Amniotic epithelial cell (primary cell): ENCODE measurements around the gene TBCCD1.
"Not testable (repeated sequence)": the region's sequence is repeated elsewhere in the genome, so short reads cannot be mapped to it uniquely, and the experiment has no call there.

Experiments used
- DNase-seq: peaks from one replicate; pipeline ENCODE4 v3.0.0-alpha.2; 2010; ENCODE audit warnings: low read depth

TBCCD1 gene

GRCh38 chr3:186594591-186595113 is 27.5 kb upstream of the TBCCD1 start:
- no peak for DNase-seq

GRCh38 chr3:186593862-186594261 is 26.7 kb upstream of the TBCCD1 start:
- no peak for DNase-seq

- DNase-seq, result no peak
Observed at GRCh38 chr3:186592682-186593081, 25.5 kb upstream of the TBCCD1 start.

GRCh38 chr3:186590580-186591295 is 23.6 kb upstream of the TBCCD1 start:
- DNase-seq, result no peak

GRCh38 chr3:186589856-186590579 is 22.9 kb upstream of the TBCCD1 start:
- peak; percentile 80 for DNase-seq

- DNase-seq, result peak; percentile 37
Observed at GRCh38 chr3:186589121-186589520, 22.0 kb upstream of the TBCCD1 start.

GRCh38 chr3:186588632-186589031 is 21.5 kb upstream of the TBCCD1 start:
- peak; percentile 19 for DNase-seq

- no peak for DNase-seq
Observed at GRCh38 chr3:186587183-186587582, 20.0 kb upstream of the TBCCD1 start.

- not testable (repeated sequence) for DNase-seq
Observed at GRCh38 chr3:186586245-186586644, 19.1 kb upstream of the TBCCD1 start.

- no peak for DNase-seq
Observed at GRCh38 chr3:186583831-186584230, 16.7 kb upstream of the TBCCD1 start.

GRCh38 chr3:186582541-186582940 is 15.4 kb upstream of the TBCCD1 start:
- no peak for DNase-seq

- no peak for DNase-seq
Observed at GRCh38 chr3:186580785-186581184, 13.6 kb upstream of the TBCCD1 start.

GRCh38 chr3:186577521-186577920 is 10.4 kb upstream of the TBCCD1 start:
- DNase-seq, result no peak

GRCh38 chr3:186571644-186572013 is 4.5 kb upstream of the TBCCD1 start:
- no peak for DNase-seq

GRCh38 chr3:186570941-186571643 is 4.0 kb upstream of the TBCCD1 start:
- no peak for DNase-seq

GRCh38 chr3:186570096-186570940 is 3.2 kb upstream of the TBCCD1 start, which contains the start of gene DNAJB11:
Gene DNAJB11 (plus strand): TSS chr3:186570720. CDS start chr3:186570898, 178 bp downstream.
- DNase-seq, result peak; percentile 100

GRCh38 chr3:186569779-186570095 is 2.6 kb upstream of the TBCCD1 start:
- DNase-seq, result no peak

- DNase-seq, result not testable (repeated sequence)
Observed at GRCh38 chr3:186569361-186569760, 2.2 kb upstream of the TBCCD1 start.

GRCh38 chr3:186566772-186567071 is 417 bp downstream of the TBCCD1 start:
- DNase-seq, result no peak

GRCh38 chr3:186564586-186564985 is 2.6 kb downstream of the TBCCD1 start:
- DNase-seq, result no peak

GRCh38 chr3:186552408-186553031 is 14.6 kb downstream of the TBCCD1 start:
- no peak for DNase-seq

GRCh38 chr3:186551387-186551786 is 15.8 kb downstream of the TBCCD1 start:
- DNase-seq, result no peak
